AG09319 (cell line): ENCODE measurements around the gene LMO7.
A peak's percentile ranks its signal among the peaks of the same experiment; 100 is the strongest.

ENCODE experiments used
- DNase-seq: peaks from one replicate; pipeline ENCODE4 v3.0.0-alpha.2; 2010; ENCODE audit warnings: low read depth; ENCODE audit errors: extremely low read depth
- TF ChIP-seq, protein P1 (sequence below): IDR thresholded peaks from 2 replicates; pipeline ENCODE4 v1.5.1; 2011; ENCODE audit warnings: low read depth, mild to moderate bottlenecking, inconsistent platforms, low read length, moderate library complexity

The LMO7 gene

DNA sequence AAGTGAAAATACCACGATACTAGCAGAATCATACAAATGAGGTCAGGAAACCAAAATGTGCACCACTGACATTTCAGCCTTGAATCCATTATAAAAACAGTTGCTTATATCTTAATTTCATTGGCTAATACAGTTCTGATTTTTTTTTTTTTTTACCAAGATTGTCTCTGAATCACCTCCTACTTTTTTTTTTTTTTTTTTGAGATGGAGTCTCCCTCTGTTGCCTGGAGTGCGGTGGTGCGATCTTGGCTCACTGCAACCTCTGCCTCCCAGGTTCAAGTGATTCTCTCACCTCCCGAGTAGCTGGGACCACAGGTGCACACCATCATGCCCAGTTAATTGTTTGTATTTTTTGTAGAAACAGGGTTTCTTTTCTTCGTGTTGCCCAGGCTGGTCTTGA is 270.2 kb downstream of the LMO7 start:
- TF ChIP-seq, protein P1, sequence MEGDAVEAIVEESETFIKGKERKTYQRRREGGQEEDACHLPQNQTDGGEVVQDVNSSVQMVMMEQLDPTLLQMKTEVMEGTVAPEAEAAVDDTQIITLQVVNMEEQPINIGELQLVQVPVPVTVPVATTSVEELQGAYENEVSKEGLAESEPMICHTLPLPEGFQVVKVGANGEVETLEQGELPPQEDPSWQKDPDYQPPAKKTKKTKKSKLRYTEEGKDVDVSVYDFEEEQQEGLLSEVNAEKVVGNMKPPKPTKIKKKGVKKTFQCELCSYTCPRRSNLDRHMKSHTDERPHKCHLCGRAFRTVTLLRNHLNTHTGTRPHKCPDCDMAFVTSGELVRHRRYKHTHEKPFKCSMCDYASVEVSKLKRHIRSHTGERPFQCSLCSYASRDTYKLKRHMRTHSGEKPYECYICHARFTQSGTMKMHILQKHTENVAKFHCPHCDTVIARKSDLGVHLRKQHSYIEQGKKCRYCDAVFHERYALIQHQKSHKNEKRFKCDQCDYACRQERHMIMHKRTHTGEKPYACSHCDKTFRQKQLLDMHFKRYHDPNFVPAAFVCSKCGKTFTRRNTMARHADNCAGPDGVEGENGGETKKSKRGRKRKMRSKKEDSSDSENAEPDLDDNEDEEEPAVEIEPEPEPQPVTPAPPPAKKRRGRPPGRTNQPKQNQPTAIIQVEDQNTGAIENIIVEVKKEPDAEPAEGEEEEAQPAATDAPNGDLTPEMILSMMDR = no peak
- no peak for DNase-seq

DNA sequence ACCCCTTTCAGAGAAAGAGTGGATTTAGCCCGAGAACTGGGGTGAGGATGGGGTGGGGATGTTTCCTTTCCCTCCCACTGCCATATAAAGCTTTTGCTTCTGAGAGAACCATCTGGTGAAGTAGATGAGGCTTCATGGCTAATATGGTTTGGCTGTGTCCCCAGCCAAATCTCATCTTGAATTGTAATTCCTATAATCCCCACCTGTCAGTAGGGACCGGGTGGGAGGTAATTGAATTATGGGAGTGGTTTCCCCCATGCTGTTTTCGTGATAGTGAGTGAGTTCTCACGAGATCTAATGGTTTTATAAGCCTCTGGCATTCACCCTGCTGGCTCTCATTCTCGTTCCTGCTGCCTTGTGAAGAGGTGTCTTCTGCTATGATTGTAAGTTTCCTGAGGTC is 270.9 kb downstream of the LMO7 start:
- DNase-seq = no peak
- TF ChIP-seq, protein P1 = no peak

DNA sequence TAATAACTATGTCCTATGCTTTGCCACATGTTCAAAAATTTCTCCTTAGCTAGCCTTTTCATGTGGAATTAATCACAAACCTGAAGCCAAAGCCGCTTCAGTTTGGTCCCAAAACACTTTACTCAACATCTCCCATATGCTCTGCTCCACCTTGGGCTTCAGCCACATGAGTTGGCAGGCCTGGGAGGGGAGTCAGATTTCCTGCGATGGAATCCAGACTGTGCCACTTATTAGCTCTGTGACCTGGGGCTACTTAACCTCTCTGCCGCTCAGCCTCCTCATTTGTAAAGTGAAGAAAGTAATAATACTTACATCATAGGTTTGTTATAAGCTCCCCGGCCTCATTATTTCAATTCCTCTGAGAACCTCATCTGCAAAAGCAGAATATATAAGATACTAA is 272.0 kb downstream of the LMO7 start:
- DNase-seq = peak; percentile 31
- TF ChIP-seq, protein P1 = no peak
